ENCODE data around the gene CAPN3. TPM values are rescaled to one million over a fixed set of nuclear protein-coding genes. Genes with fewer than 3 reads are reported as not detected.

CAPN3 gene
- total and polyA plus RNA-seq, 2 donors (not counting 3 experiments of a cell fraction or from before 2014, with no cell fraction given): 2.2 to 3.7 TPM

DNA sequence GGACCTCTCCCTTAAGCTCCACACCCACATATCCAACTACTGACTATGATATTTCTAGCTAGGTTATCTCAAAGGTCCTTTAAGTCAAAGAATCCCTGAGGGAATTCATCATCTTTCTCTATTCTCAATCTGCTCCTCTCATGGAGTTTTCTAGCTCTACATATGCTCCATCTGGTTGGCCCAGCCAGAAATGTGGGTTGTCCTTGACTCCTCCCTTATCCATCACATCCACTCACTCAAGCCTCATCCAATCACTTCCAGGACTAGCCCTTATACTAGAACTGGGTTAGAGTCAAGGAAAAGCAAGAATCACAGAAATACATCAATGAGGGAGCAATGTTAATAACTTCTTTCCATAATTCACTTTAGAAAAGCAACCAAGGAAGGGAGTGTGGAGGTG is 86.2 kb downstream of the CAPN3 start:
- peaks cover 16 to 27% of the 10 kb centered on the region in 2 experiments for H3K36me3 ChIP-seq (ENCODE audit: control insufficient read depth in 2 of 2, extremely low read depth in 1 of 2, insufficient read depth in 2 of 2, low read length in 2 of 2)
- TF ChIP-seq EZH2 (IDR thresholded peaks at IDR 0.05; ENCODE audit: borderline replicate concordance, low read depth, low read length, severe bottlenecking) (no peak), FOS (IDR thresholded peaks at IDR 0.05; ENCODE audit: borderline replicate concordance, insufficient read depth, low read length) (no peak), POLR2AphosphoS5 (IDR thresholded peaks at IDR 0.05; ENCODE audit: insufficient read depth, low read depth, low read length) (no peak), CTCF (IDR thresholded peaks at IDR 0.05; ENCODE audit: extremely low read depth in 1 of 2, insufficient read depth in 1 of 2, low read depth in 1 of 2, low read length in 2 of 2) (no peak), POLR2A (IDR thresholded peaks at IDR 0.05; ENCODE audit: low read depth, low read length) (no peak), GATA2 (IDR thresholded peaks at IDR 0.05; ENCODE audit: insufficient read depth, insufficient read length, low read depth, low read length) (no peak)
- TF ChIP-seq, protein P1, sequence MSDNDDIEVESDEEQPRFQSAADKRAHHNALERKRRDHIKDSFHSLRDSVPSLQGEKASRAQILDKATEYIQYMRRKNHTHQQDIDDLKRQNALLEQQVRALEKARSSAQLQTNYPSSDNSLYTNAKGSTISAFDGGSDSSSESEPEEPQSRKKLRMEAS (IDR thresholded peaks at IDR 0.05; ENCODE audit: insufficient read depth, insufficient read length): no peak
- BruUV-seq (replicated peaks): no TSS peak
- H3K9ac ChIP-seq (replicated peaks; ENCODE audit: extremely low read depth, insufficient read depth, low read length): no peak overlapping the region
- dilution Hi-C loops (cut with MboI; ENCODE audit: extremely low pct_ligation_motif_present, low sequenced_read_pairs) (no loop called here), intact Hi-C loops (cut with micrococcal nuclease) (no loop called here)
- FAIRE-seq: no peak
- no peak overlapping the region for H3K4me2 ChIP-seq (ENCODE audit: insufficient read depth, low read length)
- no peaks in the 10 kb centered on the region for H3K27me3 ChIP-seq (ENCODE audit: control insufficient read depth in 2 of 2, insufficient read depth in 2 of 2, low read length in 2 of 2)
- no peaks in the 10 kb centered on the region for H4K20me1 ChIP-seq (replicated peaks; ENCODE audit: control insufficient read depth, extremely low read depth, insufficient read depth, low read length)
- no peaks in the 10 kb centered on the region for H3K9me3 ChIP-seq (replicated peaks; ENCODE audit: control insufficient read depth, insufficient read depth, low read length)
- H3K4me3 ChIP-seq (replicated peaks in 1 of 3; ENCODE audit: insufficient read depth in 1 of 3, low read depth in 1 of 3, low read length in 3 of 3): no peak overlapping the region
- H2AFZ ChIP-seq (ENCODE audit: low read depth, low read length): no peak overlapping the region
- no peaks in the 10 kb centered on the region for H3K4me1 ChIP-seq (ENCODE audit: control insufficient read depth, extremely low read depth, insufficient read depth, low read length)
- ChIA-PET POLR2A (no interaction called here), CTCF (interaction anchor here (0.6 to 1.6 kb wide), 2 partner anchors 12 to 22 kb away, joined by 3 to 5 read pairs; no protein-coding TSS in a partner anchor)
- peaks cover 7% of the 10 kb centered on the region for H3K79me2 ChIP-seq (ENCODE audit: control insufficient read depth, insufficient read depth, low read length)
- no peak overlapping the region for H3K27ac ChIP-seq (ENCODE audit: insufficient read depth, low read depth, low read length)
- DNase-seq (ENCODE audit: low read depth, low spot score): no peak
- no peaks in the 10 kb centered on the region for H3K9me1 ChIP-seq (replicated peaks; ENCODE audit: control insufficient read depth, extremely low read depth, insufficient read depth, low read length)

All from endothelial cell of umbilical vein (primary cell).